Stimulated activated naive B cell treated with anti-CD40 and anti-IgM and Interleukin-4, amounts not matched to agents 10 μg/mL and 1 μg/mL and 100 μg/mL, for 72 hours (primary cell): Measurements from ENCODE around the gene GOLGA7B.

Experiments used
- ATAC-seq, 2 donors: fragments of 150-1000 bp; cut with Tn5 transposase; replicated peaks; 2 replicates each; pipeline ENCODE4 v1.10.0; 2021; ENCODE audit warnings: moderate library complexity in 1 of 2
- DNase-seq: peaks from one replicate; pipeline ENCODE4 v3.0.0; 2021
- H3K27ac Mint-ChIP-seq: one replicate; pipeline ENCODE4 v1.8.0; 2022; ENCODE audit warnings: mild to moderate bottlenecking, mixed read lengths
- H3K27me3 Mint-ChIP-seq, 2 donors: one replicate each; pipeline ENCODE4 v1.8.0; 2022; ENCODE audit warnings: mixed read lengths in 2 of 2
- H3K36me3 Mint-ChIP-seq, 2 donors: one replicate each; pipeline ENCODE4 v1.8.0; 2022; ENCODE audit warnings: mixed read lengths in 2 of 2, mild to moderate bottlenecking in 1 of 2
- H3K4me1 Mint-ChIP-seq, 2 donors: one replicate each; pipeline ENCODE4 v1.8.0; 2022; ENCODE audit warnings: mixed read lengths in 2 of 2, mild to moderate bottlenecking in 1 of 2
- H3K4me3 Mint-ChIP-seq, 2 donors: one replicate each; pipeline ENCODE4 v1.8.0; 2022; ENCODE audit warnings: mild to moderate bottlenecking in 2 of 2, mixed read lengths in 2 of 2, moderate library complexity in 1 of 2
- H3K9me3 Mint-ChIP-seq, 2 donors: one replicate each; pipeline ENCODE4 v1.8.0; 2022; ENCODE audit warnings: mixed read lengths in 2 of 2, mild to moderate bottlenecking in 1 of 2

The GOLGA7B gene

DNA sequence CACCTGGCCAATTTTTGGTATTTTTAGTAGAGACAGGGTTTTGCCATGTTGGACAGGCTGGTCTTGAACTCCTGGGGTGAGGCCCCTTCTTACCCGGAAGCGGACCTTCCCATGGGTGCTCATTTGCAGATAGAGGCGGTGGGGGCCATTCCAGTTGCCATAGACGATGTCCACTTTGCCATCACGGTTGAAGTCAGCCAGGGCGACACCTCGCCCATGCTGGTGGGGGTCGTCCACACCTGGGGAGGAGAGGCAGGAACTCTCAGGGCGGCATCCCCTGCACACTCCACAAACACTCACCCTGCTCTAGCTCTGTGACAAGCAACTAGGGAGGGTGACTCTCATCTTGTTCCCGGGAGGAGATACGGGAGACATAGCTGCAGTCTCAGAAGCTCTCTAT, 54.9 kb downstream of the GOLGA7B start:
- no peaks in the 10 kb centered on the region for H3K9me3 Mint-ChIP-seq
- DNase-seq (no peak), ATAC-seq (no peak)
- H3K27ac Mint-ChIP-seq = no peak overlapping the region
- no peaks in the 10 kb centered on the region for H3K4me1 Mint-ChIP-seq
- no peaks in the 10 kb centered on the region for H3K36me3 Mint-ChIP-seq
- H3K27me3 Mint-ChIP-seq = peaks cover 34 to 39% of the 10 kb centered on the region in 2 donors
- H3K4me3 Mint-ChIP-seq = no peak overlapping the region

DNA sequence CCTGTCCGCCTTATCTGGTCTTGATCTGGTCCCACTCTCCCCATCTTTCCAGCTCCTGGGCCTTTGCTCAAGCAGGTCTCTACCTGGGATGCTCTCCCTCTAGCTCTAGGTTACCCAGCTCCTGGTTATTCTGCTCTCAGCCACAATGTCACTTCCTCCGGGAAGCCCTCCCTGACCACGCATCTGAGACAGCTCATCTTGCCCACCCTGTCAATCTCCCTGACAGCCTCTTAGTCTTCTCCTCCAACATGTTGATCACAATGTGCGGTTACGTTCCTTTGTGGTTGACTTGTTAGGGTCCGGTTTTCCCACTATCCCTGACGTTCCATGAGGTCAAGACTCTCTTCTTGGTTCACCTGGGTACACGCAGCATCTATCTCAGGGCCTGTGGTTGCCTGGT, 55.6 kb downstream of the GOLGA7B start:
- DNase-seq = no peak
- H3K36me3 Mint-ChIP-seq = no peaks in the 10 kb centered on the region
- H3K4me1 Mint-ChIP-seq = no peaks in the 10 kb centered on the region
- no peak for ATAC-seq
- no peak overlapping the region for H3K4me3 Mint-ChIP-seq
- H3K9me3 Mint-ChIP-seq = no peaks in the 10 kb centered on the region
- H3K27me3 Mint-ChIP-seq = peaks cover 34 to 39% of the 10 kb centered on the region in 2 donors
- H3K27ac Mint-ChIP-seq = no peak overlapping the region

DNA sequence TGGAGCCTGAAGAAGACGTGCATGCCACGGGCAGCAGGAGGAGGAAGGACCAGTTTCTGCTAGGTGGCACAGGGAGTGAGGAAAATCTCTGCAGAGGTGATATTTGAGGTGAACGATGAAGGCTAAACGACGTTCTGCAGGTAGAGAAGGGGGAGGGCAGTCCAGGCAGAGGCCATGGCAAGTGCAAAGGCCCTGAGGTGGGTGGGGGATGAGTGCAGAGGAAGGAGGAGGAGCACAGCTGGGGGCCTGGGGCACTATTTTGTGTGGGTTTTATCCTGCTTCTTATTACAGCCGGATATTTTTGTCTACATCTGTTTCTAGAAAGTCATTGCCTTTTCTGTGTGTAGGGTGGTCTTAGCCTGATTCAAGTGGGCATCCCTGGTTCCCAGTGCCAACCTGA, 57.6 kb downstream of the GOLGA7B start:
- H3K4me3 Mint-ChIP-seq = no peak overlapping the region
- H3K4me1 Mint-ChIP-seq = no peaks in the 10 kb centered on the region
- no peaks in the 10 kb centered on the region for H3K36me3 Mint-ChIP-seq
- peaks cover 33 to 34% of the 10 kb centered on the region in 2 donors for H3K27me3 Mint-ChIP-seq
- no peak for DNase-seq
- no peak overlapping the region for H3K27ac Mint-ChIP-seq
- ATAC-seq = no peak
- no peaks in the 10 kb centered on the region for H3K9me3 Mint-ChIP-seq

DNA sequence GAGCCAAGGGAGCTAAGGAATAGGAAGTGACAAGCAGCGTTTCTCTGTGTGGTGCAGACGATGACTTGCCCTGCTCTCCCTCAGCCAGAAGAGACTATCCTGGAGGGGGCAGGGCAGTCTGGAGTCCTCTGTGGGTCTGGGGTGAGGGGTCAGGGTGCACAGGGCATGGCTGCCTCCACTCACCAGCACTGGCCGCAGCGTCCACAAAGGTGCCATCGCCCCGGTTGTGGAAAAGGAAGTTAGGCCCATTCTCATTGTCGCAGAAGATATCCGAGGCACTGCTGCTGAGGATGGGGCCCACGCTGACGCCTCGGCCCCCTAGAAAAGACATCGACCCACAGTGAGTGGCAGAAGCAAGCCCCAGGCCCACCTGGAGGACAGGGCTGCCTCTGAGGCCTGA, 58.2 kb downstream of the GOLGA7B start:
- Mint-ChIP-seq H3K27ac (no peak overlapping the region), H3K4me3 (no peak overlapping the region), H3K4me1 (no peaks in the 10 kb centered on the region), H3K27me3 (peaks cover 33 to 36% of the 10 kb centered on the region in 2 donors), H3K9me3 (no peaks in the 10 kb centered on the region), H3K36me3 (no peaks in the 10 kb centered on the region)
- no peak for ATAC-seq
- DNase-seq = no peak

DNA sequence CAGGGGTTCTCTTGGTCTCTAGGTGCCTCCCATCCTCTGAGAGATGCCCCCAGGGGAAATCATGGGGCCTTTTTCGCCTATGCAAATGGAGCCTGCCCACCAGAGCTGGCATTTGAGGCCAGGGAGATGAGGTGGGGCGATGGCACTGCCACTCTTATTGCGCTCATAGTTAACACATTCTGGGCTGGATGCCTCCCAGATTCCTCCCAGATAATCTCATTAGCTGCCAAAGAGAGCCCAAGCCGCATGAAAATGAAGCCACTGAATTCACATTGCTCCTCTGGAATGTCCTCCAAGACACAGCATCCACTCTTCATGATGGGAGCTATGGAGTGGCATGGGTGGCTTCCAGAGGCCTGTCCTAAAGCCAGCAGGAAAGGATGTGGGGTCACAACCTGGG, 61.0 kb downstream of the GOLGA7B start:
- no peak overlapping the region for H3K4me3 Mint-ChIP-seq
- peaks cover 5 to 7% of the 10 kb centered on the region in 2 donors for H3K4me1 Mint-ChIP-seq
- H3K27ac Mint-ChIP-seq = no peak overlapping the region
- no peaks in the 10 kb centered on the region for H3K9me3 Mint-ChIP-seq
- ATAC-seq = no peak
- peaks cover 31 to 37% of the 10 kb centered on the region in 2 donors for H3K27me3 Mint-ChIP-seq
- no peaks in the 10 kb centered on the region for H3K36me3 Mint-ChIP-seq
- no peak for DNase-seq

DNA sequence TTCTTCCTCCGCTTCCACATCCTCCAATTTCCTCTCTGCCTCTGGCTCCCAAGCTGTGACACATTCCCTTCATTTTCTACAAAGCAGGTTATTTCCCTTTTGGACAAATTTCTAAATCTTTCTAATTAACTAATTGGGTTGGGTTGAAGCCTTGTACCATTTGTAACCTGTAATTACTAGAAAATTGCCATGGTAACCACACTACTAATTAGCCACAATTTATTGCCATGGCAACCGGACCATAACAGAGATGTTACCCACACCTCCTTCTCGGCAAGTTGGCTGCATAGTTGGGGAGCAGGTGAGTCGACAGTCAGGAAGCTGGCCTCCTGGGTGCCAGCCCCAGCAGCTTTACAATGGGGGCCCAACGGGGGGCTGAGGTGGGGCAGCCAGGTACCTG, 61.6 kb downstream of the GOLGA7B start:
- no peak for DNase-seq
- Mint-ChIP-seq H3K36me3 (no peaks in the 10 kb centered on the region), H3K27ac (no peak overlapping the region), H3K9me3 (no peaks in the 10 kb centered on the region), H3K4me3 (no peak overlapping the region), H3K27me3 (peaks cover 33 to 39% of the 10 kb centered on the region in 2 donors), H3K4me1 (peaks cover 5 to 7% of the 10 kb centered on the region in 2 donors)
- ATAC-seq = no peak

DNA sequence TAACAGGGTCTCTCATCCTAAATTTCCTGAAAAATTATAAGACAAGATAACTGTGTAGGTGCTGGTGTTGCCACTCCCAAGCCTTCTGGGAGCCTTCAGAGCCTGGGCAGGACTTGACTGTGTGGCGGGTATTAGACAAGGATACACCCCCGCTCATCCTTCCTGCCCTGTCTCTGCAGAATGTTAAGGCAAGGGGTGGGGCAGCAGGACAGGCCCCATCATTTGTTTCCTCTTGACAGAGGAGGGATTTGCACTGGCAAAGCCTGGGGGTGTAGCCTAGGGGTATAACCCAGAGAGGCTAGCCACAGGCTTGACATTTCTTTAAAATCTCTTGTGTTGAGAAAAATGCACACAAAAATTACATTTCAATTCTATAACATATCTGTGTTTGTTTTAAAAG, 63.5 kb downstream of the GOLGA7B start:
- DNase-seq (no peak), ATAC-seq (no peak)
- Mint-ChIP-seq H3K27ac (no peak overlapping the region), H3K4me1 (peaks cover 5 to 7% of the 10 kb centered on the region in 2 donors), H3K4me3 (no peak overlapping the region), H3K9me3 (no peaks in the 10 kb centered on the region), H3K27me3 (peaks cover 23 to 26% of the 10 kb centered on the region in 2 donors), H3K36me3 (no peaks in the 10 kb centered on the region)

DNA sequence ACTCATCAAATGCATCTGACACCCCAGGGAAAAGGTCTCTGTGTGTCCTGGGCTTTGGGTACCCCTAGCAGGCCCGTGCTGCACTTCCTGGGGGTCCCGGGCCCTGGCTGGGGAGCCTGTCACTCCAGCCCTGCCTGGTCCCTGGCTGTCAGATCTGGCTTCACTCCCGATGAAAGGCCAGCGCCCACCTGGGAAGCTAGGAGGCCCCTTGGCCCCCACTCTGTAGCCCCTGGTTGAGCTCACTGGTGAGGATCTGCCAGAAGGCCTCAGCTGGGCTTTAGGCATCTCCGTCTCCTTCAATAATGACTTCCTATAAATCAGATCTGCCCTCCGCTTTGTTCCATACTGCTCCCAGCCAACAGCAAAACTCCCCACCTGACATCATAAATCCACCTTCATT, 64.0 kb downstream of the GOLGA7B start:
- Mint-ChIP-seq H3K36me3 (no peaks in the 10 kb centered on the region), H3K9me3 (no peaks in the 10 kb centered on the region), H3K4me1 (peaks cover 5 to 7% of the 10 kb centered on the region in 2 donors), H3K4me3 (no peak overlapping the region), H3K27ac (no peak overlapping the region), H3K27me3 (peaks cover 26 to 27% of the 10 kb centered on the region in 2 donors)
- ATAC-seq = no peak
- no peak for DNase-seq

DNA sequence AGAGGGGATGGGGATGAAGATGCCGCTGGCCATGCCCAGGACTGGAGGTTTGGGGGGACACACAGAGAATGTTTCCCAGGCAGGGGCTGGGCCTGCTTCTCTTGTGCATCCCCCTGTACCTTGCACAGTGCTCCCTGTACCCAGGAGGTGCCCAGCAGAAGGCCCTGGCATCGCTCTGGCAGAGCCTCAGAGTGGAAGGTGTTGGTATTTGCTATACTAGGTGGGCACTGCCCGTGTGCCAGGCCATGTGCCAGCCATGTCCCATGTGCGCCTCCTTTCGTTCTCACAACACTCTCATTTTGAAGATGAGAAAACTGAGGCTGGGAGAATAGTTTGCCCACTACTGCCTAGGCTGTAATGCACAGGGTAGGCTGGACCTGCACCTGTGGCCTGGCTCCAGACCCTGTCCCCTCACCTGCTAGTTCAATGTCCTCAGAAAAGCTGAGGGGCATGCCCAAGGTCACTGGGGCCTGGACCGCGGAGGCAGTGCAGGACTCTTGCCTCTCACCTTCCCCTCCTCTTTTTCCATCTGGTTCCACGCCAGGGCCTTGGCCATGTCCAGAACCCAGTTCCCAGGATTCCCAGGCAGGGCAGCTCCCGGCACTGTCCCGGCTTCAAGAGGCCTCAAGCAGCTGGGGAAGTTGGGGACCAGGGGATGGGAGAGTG, 64.7 kb downstream of the GOLGA7B start:
- Mint-ChIP-seq H3K4me1 (peaks cover 5 to 7% of the 10 kb centered on the region in 2 donors), H3K27me3 (peaks cover 27 to 30% of the 10 kb centered on the region in 2 donors), H3K36me3 (no peaks in the 10 kb centered on the region), H3K9me3 (no peaks in the 10 kb centered on the region), H3K4me3 (no peak overlapping the region), H3K27ac (no peak overlapping the region)
- ATAC-seq (peak; percentile 16 to 19), DNase-seq (no peak)

DNA sequence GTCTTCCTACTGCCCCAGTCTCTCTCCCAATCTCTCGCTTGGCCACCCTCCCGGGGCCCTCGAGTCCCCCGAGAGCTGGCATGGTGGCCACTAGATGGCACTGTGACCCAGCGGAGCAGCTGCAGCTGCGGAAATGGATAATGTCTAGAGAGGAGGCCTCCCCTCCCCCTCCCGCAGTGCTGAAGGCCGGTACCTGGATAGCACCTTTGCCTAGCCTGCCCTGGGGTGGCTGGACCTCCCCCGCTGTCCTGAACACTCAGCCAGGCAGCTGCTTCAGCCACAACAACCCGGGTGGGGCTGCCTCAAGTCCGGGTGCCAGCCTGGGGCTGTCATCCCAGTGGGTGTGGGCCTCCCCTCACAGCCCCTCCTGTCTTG, 65.2 kb downstream of the GOLGA7B start:
- Mint-ChIP-seq H3K27ac (no peak overlapping the region), H3K4me3 (no peak overlapping the region), H3K4me1 (peaks cover 5 to 7% of the 10 kb centered on the region in 2 donors), H3K9me3 (no peaks in the 10 kb centered on the region), H3K36me3 (no peaks in the 10 kb centered on the region), H3K27me3 (peaks cover 27 to 32% of the 10 kb centered on the region in 2 donors)
- ATAC-seq = peak; percentile 93 to 95
- peak; percentile 50 for DNase-seq

DNA sequence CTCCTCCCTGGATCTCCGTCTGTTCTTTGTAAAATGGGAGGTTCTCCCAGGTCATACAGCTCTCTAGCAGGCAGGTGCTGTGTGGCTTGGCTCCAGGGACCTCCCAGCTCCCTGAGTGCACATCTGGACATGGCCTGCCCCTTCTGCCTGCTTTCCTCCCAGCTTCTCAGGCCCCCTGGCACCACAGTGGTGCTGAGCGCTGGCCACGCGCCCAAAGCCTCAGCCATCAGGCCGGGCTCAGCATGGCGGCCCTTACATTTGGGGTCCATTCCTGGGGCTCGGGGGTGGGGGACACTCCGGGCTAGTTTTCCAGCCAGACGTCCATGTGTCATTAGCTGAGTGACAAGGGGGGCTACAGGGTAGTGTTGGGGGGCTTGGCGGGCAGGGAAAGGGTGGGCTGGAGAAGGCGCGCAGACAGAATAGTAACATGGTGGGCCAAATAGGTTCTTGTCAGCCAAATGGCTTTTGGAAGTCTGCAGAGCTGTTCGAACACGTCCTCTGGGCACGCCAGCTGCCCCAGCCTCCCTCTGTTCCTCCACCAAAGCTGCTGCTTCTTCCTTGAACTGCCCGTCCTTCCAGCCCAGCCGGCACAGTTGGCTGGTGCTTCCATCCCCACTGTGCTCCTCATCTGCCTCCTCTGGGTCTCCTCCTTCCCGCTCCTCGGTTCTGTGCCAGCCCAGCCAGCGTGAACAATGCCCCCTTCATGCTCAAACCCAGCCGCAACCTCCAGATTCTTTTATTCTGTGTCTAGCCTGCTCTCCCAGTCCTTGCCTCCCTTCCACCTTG, 65.9 kb downstream of the GOLGA7B start:
- no peak for ATAC-seq
- Mint-ChIP-seq H3K27me3 (peaks cover 27 to 33% of the 10 kb centered on the region in 2 donors), H3K36me3 (no peaks in the 10 kb centered on the region), H3K4me1 (peaks cover 5 to 7% of the 10 kb centered on the region in 2 donors), H3K9me3 (no peaks in the 10 kb centered on the region), H3K27ac (no peak overlapping the region), H3K4me3 (no peak overlapping the region)
- DNase-seq = no peak

DNA sequence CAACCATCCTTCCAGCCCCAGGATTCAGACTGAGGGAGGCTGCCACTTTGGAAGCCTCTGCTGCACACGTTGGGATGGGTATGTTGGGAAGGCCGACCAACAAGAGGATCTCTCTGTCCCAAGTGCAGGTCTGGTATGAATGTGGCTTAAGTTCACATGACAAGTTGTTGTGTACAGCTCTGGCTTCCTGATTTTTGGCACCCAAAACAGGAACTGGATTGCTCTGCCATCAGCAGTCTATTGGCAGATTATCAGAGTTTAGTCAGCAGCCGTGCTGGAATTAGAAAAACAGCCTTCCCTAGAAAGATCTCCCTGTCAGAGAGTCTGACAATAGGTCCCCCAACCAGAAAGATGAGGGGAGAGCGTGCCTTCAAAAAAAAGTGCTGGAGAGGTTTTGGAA, 66.9 kb downstream of the GOLGA7B start:
- Mint-ChIP-seq H3K4me1 (peaks cover 5 to 7% of the 10 kb centered on the region in 2 donors), H3K9me3 (no peaks in the 10 kb centered on the region), H3K4me3 (no peak overlapping the region), H3K27me3 (peaks cover 34 to 39% of the 10 kb centered on the region in 2 donors), H3K27ac (no peak overlapping the region), H3K36me3 (no peaks in the 10 kb centered on the region)
- no peak for DNase-seq
- ATAC-seq = no peak

DNA sequence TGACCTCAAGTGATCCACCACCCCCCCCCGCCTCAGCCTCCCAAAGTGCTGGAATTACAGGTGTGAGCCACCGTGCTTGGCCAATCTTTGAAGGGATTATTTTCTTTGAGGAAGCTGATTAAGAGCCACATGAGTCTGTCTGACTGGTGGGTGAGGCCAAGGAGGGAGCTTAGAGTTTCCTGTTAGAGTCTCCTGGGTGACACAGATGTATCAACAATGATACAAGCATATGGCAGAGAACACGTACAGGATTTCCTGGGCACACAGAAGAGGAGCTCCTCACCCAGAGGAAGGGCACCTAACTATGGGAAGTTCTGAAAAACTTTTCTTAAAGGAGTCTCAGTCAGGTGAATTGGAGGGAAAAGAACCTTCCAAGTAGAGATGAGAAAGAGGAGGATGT, 69.4 kb downstream of the GOLGA7B start:
- Mint-ChIP-seq H3K27ac (no peak overlapping the region), H3K4me1 (peaks cover 5 to 7% of the 10 kb centered on the region in 2 donors), H3K36me3 (no peaks in the 10 kb centered on the region), H3K4me3 (no peak overlapping the region), H3K27me3 (peaks cover 34 to 35% of the 10 kb centered on the region in 2 donors), H3K9me3 (no peaks in the 10 kb centered on the region)
- ATAC-seq (no peak), DNase-seq (no peak)

DNA sequence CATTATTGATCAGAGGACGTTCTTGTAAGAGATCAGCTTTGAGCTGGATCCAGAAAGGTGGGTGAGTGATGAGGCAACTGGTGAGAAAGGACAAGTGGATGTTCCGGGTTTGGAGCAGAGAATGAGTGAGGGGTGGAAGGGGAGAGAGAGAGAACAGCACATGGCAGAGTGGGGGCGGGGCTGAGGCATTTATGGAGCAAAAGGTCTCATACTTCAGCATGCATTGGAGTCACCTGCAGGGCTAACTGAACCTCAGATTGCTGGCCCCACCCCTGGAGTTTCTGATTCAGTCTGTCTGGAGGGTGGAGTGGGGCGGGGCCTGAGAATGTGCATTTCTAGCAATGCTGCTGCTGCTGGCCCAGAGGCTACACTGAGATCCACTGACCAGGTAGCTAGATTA, 71.2 kb downstream of the GOLGA7B start:
- no peaks in the 10 kb centered on the region for H3K4me1 Mint-ChIP-seq
- H3K36me3 Mint-ChIP-seq = no peaks in the 10 kb centered on the region
- H3K4me3 Mint-ChIP-seq = no peak overlapping the region
- no peak for DNase-seq
- no peak overlapping the region for H3K27ac Mint-ChIP-seq
- no peak for ATAC-seq
- peaks cover 36 to 41% of the 10 kb centered on the region in 2 donors for H3K27me3 Mint-ChIP-seq
- no peaks in the 10 kb centered on the region for H3K9me3 Mint-ChIP-seq
